Adrenal gland (tissue), 12 donors: Measurements from ENCODE around the gene TMEM107. TPM values are rescaled to one million over a fixed set of nuclear protein-coding genes. Genes with fewer than 3 reads are reported as not detected.

Source experiments
- DNase-seq, 7 donors: peaks; one replicate each; pipeline ENCODE4 v3.0.0-alpha.2; 2019 to 2020
- H3K27ac ChIP-seq, 5 donors: fragments of 200-600 bp; sonication (generic) in 4 of 5; 1 replicate in 3 of 5; 2 replicates in 2 of 5; pipeline versions ENCODE4 v1.5.1 to v1.8.0; 2016 to 2020; ENCODE audit warnings: mild to moderate bottlenecking in 1 of 5
- H3K27me3 ChIP-seq: fragments of 200-600 bp; 2 replicates; pipeline ENCODE4 v1.8.0; 2021
- H3K36me3 ChIP-seq, 2 donors: fragments of 200-600 bp; replicated peaks in 1 of 2; 1 replicate in 1 of 2; 2 replicates in 1 of 2; pipeline versions ENCODE4 v1.5.1 to v1.8.0; 2018 to 2022
- H3K4me1 ChIP-seq, 2 donors: fragments of 200-600 bp; replicated peaks in 1 of 2; 1 replicate in 1 of 2; 2 replicates in 1 of 2; pipeline versions ENCODE4 v1.5.1 to v1.8.0; 2018 to 2021
- H3K4me3 ChIP-seq, 4 donors: fragments of 200-600 bp; sonication (generic) in 3 of 4; one replicate each; pipeline ENCODE4 v1.5.1; 2016 to 2018
- H3K9me3 ChIP-seq, 3 donors: fragments of 200-600 bp; sonication (generic) in 1 of 3; replicated peaks in 1 of 3; 1 replicate in 2 of 3; 2 replicates in 1 of 3; pipeline versions ENCODE4 v1.5.1 to v1.8.0; 2016 to 2021
- POLR2A ChIP-seq, 2 donors: fragments of 450-650 bp; IDR thresholded peaks; one replicate each; pipeline ENCODE4 v1.6.1; 2017; ENCODE audit warnings: antibody characterized with exemption in 2 of 2, mild to moderate bottlenecking in 2 of 2, moderate library complexity in 1 of 2
- WGBS, 4 donors: extraction: QIAGEN DNeasy Blood & Tissue Kit in 2 of 4; methylation state at CpG; one replicate each; pipeline versions ENCODE4 v1.1.5 to v1.1.7; 2013 to 2017; 5-methylcytosine and 5-hydroxymethylcytosine counted together
- intact Hi-C, 2 donors: fragments of 100-400 bp; cut with DNase I; formaldehyde crosslinking; loops; one replicate each; pipeline versions ENCODE4 v1.14.1 to v1.15.0; 2022 to 2023
- polyA plus RNA-seq, 3 donors: library from polyadenylated mRNA; stranded (reverse); fragments of 200-250 nt in 2 of 3; fragments of 350-450 nt in 1 of 3; fragmentation: Illumina TruSeq in 1 of 3; extraction: RNeasy Lipid Tissue Mini Kit (QIAGEN cat#74804) in 1 of 3; gene quantifications; one replicate each; pipeline ENCODE4 v1.2.3, GENCODE V29; 2013 to 2014
- total RNA-seq, 9 donors: library from RNA; depleted of rRNA in 4 of 9; stranded (reverse); fragments of >200 nt in 4 of 9; fragments of 120-200 nt in 1 of 9; fragmentation: NEBNext Ultra II Directional in 1 of 9; extraction: Animal tissue kit (Norgen Biotek cat#: 25700) in 1 of 9; gene quantifications; one replicate each; pipeline versions ENCODE4 v1.1.0 to v1.2.4, GENCODE V29; 2013 to 2023
- TF ChIP-seq, protein P1 (sequence below), 6 experiments: fragments of 450-650 bp in 4 of 6; fragments of 200-600 bp in 2 of 6; sonication (generic) in 1 of 6; IDR thresholded peaks; 1 replicate in 5 of 6; 2 replicates in 1 of 6; pipeline versions ENCODE4 v1.5.1 to v1.8.0; 2016 to 2021; ENCODE audit warnings: antibody characterized with exemption in 6 of 6, mild to moderate bottlenecking in 2 of 6, moderate library complexity in 1 of 6
- donor health status: healthy with polysubstance abuse.
- donor health status: Bipolar disorder and iron deficiency.
- donor health status: DM: yes; HTN: yes; CAD: no.
- donor health status: DM: no; HTN: no; CAD: no.
- donor health status: DM: no; HTN: no; CAD: no.
- donor health status: DM: yes; HTN: yes; CAD: no.

The TMEM107 gene
- total and polyA plus RNA-seq, 12 donors = 6.2 to 33.6 (median 18.4) TPM

- Histone ChIP-seq H3K4me3 (no peak overlapping the region), H3K4me1 (peaks cover 0 to 6% of the 10 kb centered on the region in 2 donors), H3K27me3 (no peaks in the 10 kb centered on the region), H3K27ac (no peak overlapping the region), H3K36me3 (no peaks in the 10 kb centered on the region), H3K9me3 (no peaks in the 10 kb centered on the region)
- WGBS, 4 donors = 68 to 79% (median 75%) methylated on average over 12 of the region's 12 CpGs
- TF ChIP-seq POLR2A (IDR thresholded peaks at IDR 0.05) = no peak
- TF ChIP-seq, protein P1, sequence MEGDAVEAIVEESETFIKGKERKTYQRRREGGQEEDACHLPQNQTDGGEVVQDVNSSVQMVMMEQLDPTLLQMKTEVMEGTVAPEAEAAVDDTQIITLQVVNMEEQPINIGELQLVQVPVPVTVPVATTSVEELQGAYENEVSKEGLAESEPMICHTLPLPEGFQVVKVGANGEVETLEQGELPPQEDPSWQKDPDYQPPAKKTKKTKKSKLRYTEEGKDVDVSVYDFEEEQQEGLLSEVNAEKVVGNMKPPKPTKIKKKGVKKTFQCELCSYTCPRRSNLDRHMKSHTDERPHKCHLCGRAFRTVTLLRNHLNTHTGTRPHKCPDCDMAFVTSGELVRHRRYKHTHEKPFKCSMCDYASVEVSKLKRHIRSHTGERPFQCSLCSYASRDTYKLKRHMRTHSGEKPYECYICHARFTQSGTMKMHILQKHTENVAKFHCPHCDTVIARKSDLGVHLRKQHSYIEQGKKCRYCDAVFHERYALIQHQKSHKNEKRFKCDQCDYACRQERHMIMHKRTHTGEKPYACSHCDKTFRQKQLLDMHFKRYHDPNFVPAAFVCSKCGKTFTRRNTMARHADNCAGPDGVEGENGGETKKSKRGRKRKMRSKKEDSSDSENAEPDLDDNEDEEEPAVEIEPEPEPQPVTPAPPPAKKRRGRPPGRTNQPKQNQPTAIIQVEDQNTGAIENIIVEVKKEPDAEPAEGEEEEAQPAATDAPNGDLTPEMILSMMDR (IDR thresholded peaks at IDR 0.05) = no peak
- DNase-seq = peak in 1 of 7 donors; percentile 11
- intact Hi-C loops = no loop called here
Measured at GRCh38 chr17:8133399-8133798, 42.8 kb downstream of the TMEM107 start.

DNA sequence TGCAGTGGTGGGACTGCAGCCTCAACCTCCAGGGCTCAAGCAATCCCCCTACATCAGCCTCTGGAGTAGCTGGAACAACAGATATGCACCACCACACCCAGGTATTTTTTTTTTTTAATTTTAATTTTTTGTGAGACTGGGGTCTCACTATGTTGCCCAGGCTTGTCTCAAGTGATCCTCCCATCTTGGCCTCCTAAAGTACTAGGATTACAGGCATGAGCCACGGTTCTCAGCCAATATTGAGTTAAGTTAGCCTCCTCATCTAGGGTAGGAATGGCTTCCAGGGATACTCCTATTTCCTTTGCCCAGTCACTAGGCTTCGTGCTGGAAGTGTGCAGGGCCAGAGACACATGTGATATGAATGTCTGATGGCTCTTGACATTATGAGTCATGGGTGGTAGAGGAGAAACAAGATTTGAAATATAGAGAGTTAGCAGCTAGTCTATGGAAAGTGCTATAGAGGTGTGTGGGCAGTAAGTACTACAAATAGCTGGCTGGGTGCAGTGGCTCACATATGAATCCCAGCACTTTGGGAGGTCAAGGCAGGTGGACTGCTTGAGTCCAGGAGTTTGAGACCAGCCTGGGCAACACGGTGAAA, 44.2 kb downstream of the TMEM107 start:
- no peak for TF ChIP-seq POLR2A (IDR thresholded peaks at IDR 0.05)
- TF ChIP-seq, protein P1 (IDR thresholded peaks at IDR 0.05) = no peak
- intact Hi-C loops = no loop called here
- WGBS, 4 donors = 52 to 66% (median 61%) methylated on average over 3 of the region's 3 CpGs
- no peak overlapping the region for H3K4me3 ChIP-seq
- no peaks in the 10 kb centered on the region for H3K36me3 ChIP-seq
- H3K27me3 ChIP-seq = no peaks in the 10 kb centered on the region
- no peaks in the 10 kb centered on the region for H3K9me3 ChIP-seq
- DNase-seq = peak in 1 of 7 donors; percentile 14
- no peak overlapping the region for H3K27ac ChIP-seq
- peaks cover 0 to 5% of the 10 kb centered on the region in 2 donors for H3K4me1 ChIP-seq

DNA sequence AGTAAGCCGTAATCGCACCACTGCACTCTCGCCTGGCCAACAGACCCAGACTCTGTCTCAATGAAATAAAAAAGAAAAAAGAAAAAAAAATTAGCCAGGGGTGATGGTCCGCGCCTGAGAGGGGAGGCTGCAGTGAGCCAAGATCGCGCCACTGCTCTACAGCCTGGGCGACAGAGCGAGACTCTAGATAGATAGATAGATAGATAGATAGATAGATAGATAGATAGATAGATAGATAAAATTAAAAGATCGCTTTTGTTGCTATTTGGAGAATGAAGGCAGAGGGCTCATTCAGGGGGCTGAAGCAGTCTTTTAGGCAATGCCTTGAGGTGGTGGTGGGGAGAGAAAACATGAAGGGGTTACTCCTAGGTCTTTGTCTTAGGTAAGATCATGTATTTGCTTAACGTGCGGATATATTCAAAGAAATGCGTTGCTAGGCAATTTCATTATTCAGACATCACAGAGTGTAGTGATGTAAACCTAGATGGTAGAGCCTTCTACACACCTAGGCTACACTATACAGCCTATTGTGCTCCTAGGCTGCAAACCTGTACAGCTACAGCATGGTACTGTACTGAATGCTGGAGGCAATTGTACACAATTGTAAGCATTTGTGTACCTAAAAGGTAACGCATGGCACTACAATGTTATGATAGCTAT, 47.9 kb downstream of the TMEM107 start:
- no peaks in the 10 kb centered on the region for H3K36me3 ChIP-seq
- DNase-seq = no peak
- H3K9me3 ChIP-seq = no peaks in the 10 kb centered on the region
- 82 to 87% (median 83%) methylated on average over 14 of the region's 14 CpGs for WGBS, 4 donors
- peaks cover 6% of the 10 kb centered on the region for H3K27me3 ChIP-seq
- intact Hi-C loops = loop anchor here in 1 of 2 donors (10.0 kb wide), 1 partner anchor 57 kb away; no protein-coding TSS in a partner anchor
- peaks cover 23 to 42% of the 10 kb centered on the region in 2 donors for H3K4me1 ChIP-seq
- no peak for TF ChIP-seq POLR2A (IDR thresholded peaks at IDR 0.05)
- TF ChIP-seq, protein P1 (IDR thresholded peaks at IDR 0.05) = no peak
- no peak overlapping the region for H3K4me3 ChIP-seq
- no peak overlapping the region for H3K27ac ChIP-seq

DNA sequence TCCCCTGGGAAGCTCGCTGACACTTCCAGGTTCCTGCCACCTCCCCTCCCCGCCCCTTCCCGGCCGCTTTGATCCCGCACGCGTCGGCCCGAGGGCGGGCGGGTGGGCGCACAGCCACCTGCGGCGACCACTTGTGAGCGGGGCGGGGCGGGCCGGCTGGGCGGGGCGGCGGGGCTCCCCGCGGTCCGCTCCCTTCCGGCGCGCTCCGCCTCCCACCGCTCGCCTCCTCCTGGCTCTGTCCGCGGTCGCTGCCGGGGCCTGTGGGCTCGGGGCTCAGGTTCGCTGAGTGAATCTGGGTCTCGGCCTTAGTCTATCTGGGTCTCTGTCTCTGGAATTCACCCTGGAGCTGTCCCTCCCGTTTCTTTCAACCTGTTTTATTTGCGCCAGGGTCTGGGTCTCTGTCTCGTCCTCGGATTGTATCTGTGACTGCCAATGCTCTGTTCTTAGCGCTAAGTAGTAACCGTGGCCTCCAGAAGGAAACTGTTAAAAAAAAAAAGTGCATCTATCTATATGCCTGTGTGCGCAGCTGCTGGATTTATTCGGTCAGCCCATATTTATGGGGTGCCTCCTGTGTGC, 49.6 kb downstream of the TMEM107 start:
- peak overlapping the region in 3 of 4 donors; percentile 40 to 67 (median 45) for H3K4me3 ChIP-seq
- TF ChIP-seq POLR2A (IDR thresholded peaks at IDR 0.05) = no peak
- whole genome bisulfite sequencing, 4 donors = 0 to 1% (median 1%) methylated on average over 16 to 45 of the region's 45 CpGs
- peak in 3 of 7 donors; percentile 40 to 55 (median 54) for DNase-seq
- H3K27me3 ChIP-seq = peaks cover 6% of the 10 kb centered on the region
- H3K4me1 ChIP-seq = peaks cover 38 to 58% of the 10 kb centered on the region in 2 donors
- no peaks in the 10 kb centered on the region for H3K36me3 ChIP-seq
- H3K9me3 ChIP-seq = no peaks in the 10 kb centered on the region
- H3K27ac ChIP-seq = peak overlapping the region in 3 of 5 donors; percentile 64 to 73 (median 65)
- intact Hi-C loops = loop anchor here in 1 of 2 donors (10.0 kb wide), 1 partner anchor 58 kb away; no protein-coding TSS in a partner anchor
